Measurements from ENCODE around the gene SFI1.
"Not testable (repeated sequence)": the region's sequence is repeated elsewhere in the genome, so short reads cannot be mapped to it uniquely, and the experiment has no call there.

SFI1 gene

GRCh38 chr22:31509061-31509762 lies 12.9 kb downstream of the SFI1 start:
- DNase-seq (ENCODE audit: low read depth, low spot score): no peak
- H3K27ac ChIP-seq (ENCODE audit: low read length): no peak overlapping the region
- no peaks in the 10 kb centered on the region for H3K27me3 ChIP-seq (ENCODE audit: control insufficient read depth, insufficient read depth, low read length)
- H3K36me3 ChIP-seq (ENCODE audit: control insufficient read depth, insufficient read depth, low read length): no peaks in the 10 kb centered on the region
- no peaks in the 10 kb centered on the region for H3K4me1 ChIP-seq (ENCODE audit: control insufficient read depth, insufficient read depth, low read length)
- no CpG with 5 or more reads among the region's 6 CpGs for WGBS (ENCODE audit: insufficient coverage, insufficient read length)
- H3K4me3 ChIP-seq (ENCODE audit: low read length): no peak overlapping the region
- H3K9me3 ChIP-seq (ENCODE audit: control insufficient read depth, insufficient read depth, low read length): no peaks in the 10 kb centered on the region

DNA sequence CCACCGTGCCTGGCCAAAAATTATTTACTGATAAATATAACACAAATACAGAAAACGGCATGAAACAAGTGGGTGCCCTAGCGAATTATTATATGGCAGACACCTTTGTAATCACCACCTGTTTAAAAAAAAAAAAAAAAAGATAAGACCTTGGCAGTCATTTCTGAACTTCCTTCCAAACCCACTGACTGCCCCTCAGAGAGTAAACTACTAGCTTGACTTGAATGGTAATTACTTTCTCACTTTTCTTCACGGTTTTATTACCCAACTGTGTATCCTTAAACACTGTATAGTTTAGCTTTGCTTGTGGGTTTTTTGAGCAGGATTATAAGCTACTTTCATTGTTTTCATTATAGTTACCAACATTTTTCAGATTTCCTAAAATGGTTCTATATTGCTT lies 23.7 kb downstream of the SFI1 start:
- no peak for DNase-seq (ENCODE audit: low read depth, low spot score)
- H3K36me3 ChIP-seq (ENCODE audit: control insufficient read depth, insufficient read depth, low read length): no peaks in the 10 kb centered on the region
- no peaks in the 10 kb centered on the region for H3K9me3 ChIP-seq (ENCODE audit: control insufficient read depth, insufficient read depth, low read length)
- WGBS (ENCODE audit: insufficient coverage, insufficient read length): no CpG with 5 or more reads among the region's 4 CpGs
- H3K4me1 ChIP-seq (ENCODE audit: control insufficient read depth, insufficient read depth, low read length): no peaks in the 10 kb centered on the region
- H3K4me3 ChIP-seq (ENCODE audit: low read length): no peak overlapping the region
- no peak overlapping the region for H3K27ac ChIP-seq (ENCODE audit: low read length)
- H3K27me3 ChIP-seq (ENCODE audit: control insufficient read depth, insufficient read depth, low read length): no peaks in the 10 kb centered on the region

DNA sequence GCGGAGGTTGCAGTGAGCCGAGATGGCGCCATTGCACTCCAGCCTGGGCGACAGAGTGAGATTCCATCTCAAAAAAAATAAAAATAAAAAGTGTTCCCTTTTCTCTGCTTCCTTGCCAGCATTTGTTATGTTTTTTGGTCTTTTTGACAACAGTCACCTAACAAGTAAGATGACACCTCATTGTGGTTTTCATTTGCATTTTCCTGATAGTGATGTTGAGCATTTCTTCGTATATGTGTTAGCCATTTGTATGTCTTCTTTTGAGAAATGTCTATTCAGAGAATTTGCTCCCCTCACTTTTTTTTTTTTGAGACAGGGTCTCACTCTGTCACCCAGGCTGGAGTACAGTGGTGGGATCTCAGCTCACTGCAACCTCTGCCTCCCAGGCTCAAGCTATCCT lies 27.8 kb downstream of the SFI1 start:
- not testable (repeated sequence) for H3K4me1 ChIP-seq (ENCODE audit: control insufficient read depth, insufficient read depth, low read length); H3K27me3 ChIP-seq (ENCODE audit: control insufficient read depth, insufficient read depth, low read length); H3K27ac ChIP-seq (ENCODE audit: low read length); H3K9me3 ChIP-seq (ENCODE audit: control insufficient read depth, insufficient read depth, low read length); DNase-seq (ENCODE audit: low read depth, low spot score); H3K4me3 ChIP-seq (ENCODE audit: low read length); H3K36me3 ChIP-seq (ENCODE audit: control insufficient read depth, insufficient read depth, low read length)
- WGBS (ENCODE audit: insufficient coverage, insufficient read length): no CpG with 5 or more reads among the region's 5 CpGs

DNA sequence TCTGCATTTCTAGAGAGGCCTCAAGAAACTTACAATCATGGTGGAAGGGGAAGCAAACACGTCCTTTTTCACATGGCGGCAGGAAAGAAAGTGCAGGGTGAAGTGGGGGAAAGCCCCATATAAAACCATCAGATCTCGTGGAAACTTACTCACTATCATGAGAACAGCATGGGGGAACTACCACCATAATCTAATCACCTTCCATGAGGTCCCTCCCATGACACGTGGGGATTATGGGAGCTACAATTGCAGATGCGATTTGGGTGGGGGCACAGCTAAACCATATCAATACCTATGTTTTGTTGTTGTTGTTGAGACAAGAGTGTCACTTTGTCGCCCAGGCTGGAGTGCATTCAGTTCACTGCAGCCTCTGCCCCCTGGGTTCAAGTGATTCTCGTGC lies 29.9 kb downstream of the SFI1 start:
- no peak for DNase-seq (ENCODE audit: low read depth, low spot score)
- Histone ChIP-seq H3K27me3 (ENCODE audit: control insufficient read depth, insufficient read depth, low read length) (no peaks in the 10 kb centered on the region), H3K27ac (ENCODE audit: low read length) (no peak overlapping the region), H3K36me3 (ENCODE audit: control insufficient read depth, insufficient read depth, low read length) (no peaks in the 10 kb centered on the region), H3K4me1 (ENCODE audit: control insufficient read depth, insufficient read depth, low read length) (no peaks in the 10 kb centered on the region), H3K9me3 (ENCODE audit: control insufficient read depth, insufficient read depth, low read length) (no peaks in the 10 kb centered on the region), H3K4me3 (ENCODE audit: low read length) (no peak overlapping the region)
- no CpG with 5 or more reads among the region's 7 CpGs for WGBS (ENCODE audit: insufficient coverage, insufficient read length)

DNA sequence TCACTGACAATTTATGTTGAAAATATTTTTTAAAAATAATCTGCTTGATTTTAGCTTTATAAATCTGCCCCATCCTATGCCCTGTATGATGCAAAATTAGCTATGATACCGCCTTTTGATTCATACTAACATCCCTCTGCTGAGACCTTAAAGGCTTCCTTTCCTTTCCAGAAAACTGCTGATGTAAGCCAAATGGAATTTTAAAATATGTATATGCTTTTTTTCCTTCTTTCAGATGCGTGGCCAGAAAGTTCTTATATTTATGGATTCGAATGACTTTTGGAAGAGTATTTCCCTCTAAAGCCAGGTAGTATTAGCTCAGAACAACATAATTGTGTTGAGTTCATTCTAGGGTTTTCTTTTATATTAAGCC lies 34.5 kb downstream of the SFI1 start:
- Histone ChIP-seq H3K4me3 (ENCODE audit: low read length) (no peak overlapping the region), H3K27ac (ENCODE audit: low read length) (no peak overlapping the region), H3K4me1 (ENCODE audit: control insufficient read depth, insufficient read depth, low read length) (no peaks in the 10 kb centered on the region), H3K27me3 (ENCODE audit: control insufficient read depth, insufficient read depth, low read length) (no peaks in the 10 kb centered on the region), H3K36me3 (ENCODE audit: control insufficient read depth, insufficient read depth, low read length) (no peaks in the 10 kb centered on the region), H3K9me3 (ENCODE audit: control insufficient read depth, insufficient read depth, low read length) (no peaks in the 10 kb centered on the region)
- WGBS (ENCODE audit: insufficient coverage, insufficient read length): no CpG with 5 or more reads among the region's 3 CpGs
- no peak for DNase-seq (ENCODE audit: low read depth, low spot score)

- WGBS (ENCODE audit: insufficient coverage, insufficient read length): no CpG with 5 or more reads among the region's 1 CpG
- Histone ChIP-seq H3K27me3 (ENCODE audit: control insufficient read depth, insufficient read depth, low read length) (no peaks in the 10 kb centered on the region), H3K27ac (ENCODE audit: low read length) (no peak overlapping the region), H3K36me3 (ENCODE audit: control insufficient read depth, insufficient read depth, low read length) (no peaks in the 10 kb centered on the region), H3K4me1 (ENCODE audit: control insufficient read depth, insufficient read depth, low read length) (no peaks in the 10 kb centered on the region), H3K4me3 (ENCODE audit: low read length) (no peak overlapping the region), H3K9me3 (ENCODE audit: control insufficient read depth, insufficient read depth, low read length) (no peaks in the 10 kb centered on the region)
- no peak for DNase-seq (ENCODE audit: low read depth, low spot score)
Measured at GRCh38 chr22:31532060-31532459, 35.7 kb downstream of the SFI1 start.

GRCh38 chr22:31533374-31533773 lies 37.0 kb downstream of the SFI1 start:
- no CpG with 5 or more reads among the region's 5 CpGs for WGBS (ENCODE audit: insufficient coverage, insufficient read length)
- no peak overlapping the region for H3K4me3 ChIP-seq (ENCODE audit: low read length)

GRCh38 chr22:31537019-31537535 lies 40.7 kb downstream of the SFI1 start:
- H3K4me3 ChIP-seq (ENCODE audit: low read length): no peak overlapping the region
- WGBS (ENCODE audit: insufficient coverage, insufficient read length): no CpG with 5 or more reads among the region's 8 CpGs
- no peaks in the 10 kb centered on the region for H3K27me3 ChIP-seq (ENCODE audit: control insufficient read depth, insufficient read depth, low read length)
- no peaks in the 10 kb centered on the region for H3K9me3 ChIP-seq (ENCODE audit: control insufficient read depth, insufficient read depth, low read length)
- H3K27ac ChIP-seq (ENCODE audit: low read length): no peak overlapping the region
- H3K36me3 ChIP-seq (ENCODE audit: control insufficient read depth, insufficient read depth, low read length): no peaks in the 10 kb centered on the region
- no peak for DNase-seq (ENCODE audit: low read depth, low spot score)
- no peaks in the 10 kb centered on the region for H3K4me1 ChIP-seq (ENCODE audit: control insufficient read depth, insufficient read depth, low read length)

More at GRCh38 chr22:31533374-31533773, 37.0 kb downstream of the SFI1 start:
- H3K36me3 ChIP-seq (ENCODE audit: control insufficient read depth, insufficient read depth, low read length): no peaks in the 10 kb centered on the region
- no peak for DNase-seq (ENCODE audit: low read depth, low spot score)
- H3K4me1 ChIP-seq (ENCODE audit: control insufficient read depth, insufficient read depth, low read length): no peaks in the 10 kb centered on the region
- no peaks in the 10 kb centered on the region for H3K27me3 ChIP-seq (ENCODE audit: control insufficient read depth, insufficient read depth, low read length)
- no peaks in the 10 kb centered on the region for H3K9me3 ChIP-seq (ENCODE audit: control insufficient read depth, insufficient read depth, low read length)
- no peak overlapping the region for H3K27ac ChIP-seq (ENCODE audit: low read length)

DNA sequence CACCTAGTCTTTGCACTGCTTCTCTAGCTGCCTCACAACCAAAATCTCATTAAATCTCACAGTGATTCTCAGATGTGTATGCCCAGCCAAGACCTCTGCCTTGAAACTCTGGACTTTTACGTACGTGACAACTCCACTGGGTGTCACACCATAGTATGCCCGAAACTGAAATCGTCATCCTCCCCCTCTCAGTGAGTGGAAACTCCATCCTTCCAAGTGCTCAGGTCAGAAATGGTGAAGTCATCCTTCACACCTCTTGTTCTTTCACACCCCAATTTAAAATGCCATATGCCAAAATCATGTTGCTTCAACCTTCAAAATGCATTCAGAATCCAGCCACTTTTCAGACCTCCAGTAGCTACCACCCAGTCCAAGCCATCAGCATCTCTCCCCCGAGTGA lies 42.5 kb downstream of the SFI1 start:
- no peaks in the 10 kb centered on the region for H3K4me1 ChIP-seq (ENCODE audit: control insufficient read depth, insufficient read depth, low read length)
- no peak for DNase-seq (ENCODE audit: low read depth, low spot score)
- H3K36me3 ChIP-seq (ENCODE audit: control insufficient read depth, insufficient read depth, low read length): no peaks in the 10 kb centered on the region
- H3K9me3 ChIP-seq (ENCODE audit: control insufficient read depth, insufficient read depth, low read length): no peaks in the 10 kb centered on the region
- no peaks in the 10 kb centered on the region for H3K27me3 ChIP-seq (ENCODE audit: control insufficient read depth, insufficient read depth, low read length)
- H3K27ac ChIP-seq (ENCODE audit: low read length): no peak overlapping the region
- WGBS (ENCODE audit: insufficient coverage, insufficient read length): no CpG with 5 or more reads among the region's 5 CpGs
- H3K4me3 ChIP-seq (ENCODE audit: low read length): no peak overlapping the region

DNA sequence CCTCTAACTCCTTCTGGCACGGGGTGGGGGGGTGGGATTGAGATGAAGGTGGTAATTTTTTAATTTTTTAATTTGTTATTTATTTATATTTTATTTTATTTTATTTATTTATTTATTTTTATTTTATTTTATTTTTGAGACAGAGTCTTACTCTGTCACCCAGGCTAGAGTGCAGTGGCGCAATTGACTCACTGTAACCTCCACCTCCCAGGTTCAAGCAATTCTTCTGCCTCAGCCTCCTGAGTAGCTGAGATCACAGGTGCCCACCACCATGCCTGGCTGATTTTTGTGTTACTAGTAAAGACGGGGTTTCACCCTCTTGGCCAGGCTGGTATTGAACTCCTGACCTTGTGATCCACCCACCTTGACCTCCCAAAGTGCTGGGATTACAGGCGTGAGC lies 43.8 kb downstream of the SFI1 start:
- not testable (repeated sequence) for H3K27ac ChIP-seq (ENCODE audit: low read length); DNase-seq (ENCODE audit: low read depth, low spot score); H3K9me3 ChIP-seq (ENCODE audit: control insufficient read depth, insufficient read depth, low read length); H3K4me1 ChIP-seq (ENCODE audit: control insufficient read depth, insufficient read depth, low read length); H3K36me3 ChIP-seq (ENCODE audit: control insufficient read depth, insufficient read depth, low read length); H3K4me3 ChIP-seq (ENCODE audit: low read length); H3K27me3 ChIP-seq (ENCODE audit: control insufficient read depth, insufficient read depth, low read length)
- WGBS (ENCODE audit: insufficient coverage, insufficient read length): no CpG with 5 or more reads among the region's 4 CpGs

- DNase-seq (ENCODE audit: low read depth, low spot score): no peak
- WGBS (ENCODE audit: insufficient coverage, insufficient read length): no CpG with 5 or more reads among the region's 5 CpGs
- H3K9me3 ChIP-seq (ENCODE audit: control insufficient read depth, insufficient read depth, low read length): no peaks in the 10 kb centered on the region
- H3K4me1 ChIP-seq (ENCODE audit: control insufficient read depth, insufficient read depth, low read length): no peaks in the 10 kb centered on the region
- H3K4me3 ChIP-seq (ENCODE audit: low read length): no peak overlapping the region
- H3K27me3 ChIP-seq (ENCODE audit: control insufficient read depth, insufficient read depth, low read length): no peaks in the 10 kb centered on the region
- H3K36me3 ChIP-seq (ENCODE audit: control insufficient read depth, insufficient read depth, low read length): no peaks in the 10 kb centered on the region
- no peak overlapping the region for H3K27ac ChIP-seq (ENCODE audit: low read length)
Measured at GRCh38 chr22:31540966-31541365, 44.6 kb downstream of the SFI1 start.

Measured in iPS DF 6.9 (cell line).